Tibial nerve (tissue), 4 donors: ENCODE data around the gene PIK3CB. TPM values are rescaled to one million over a fixed set of nuclear protein-coding genes. Genes with fewer than 3 reads are reported as not detected.

Experiments
- DNase-seq, 2 donors: peaks; one replicate each; pipeline ENCODE4 v3.0.0-alpha.2; 2019; ENCODE audit warnings: low spot score in 2 of 2
- H3K27ac ChIP-seq, 4 donors: fragments of 200-600 bp; sonication (generic) in 3 of 4; one replicate each; pipeline ENCODE4 v1.5.1; 2017 to 2019; ENCODE audit warnings: mild to moderate bottlenecking in 1 of 4
- H3K27me3 ChIP-seq, 2 donors: fragments of 200-600 bp; sonication (generic) in 1 of 2; one replicate each; pipeline versions ENCODE4 v1.5.1 to v1.6.0; 2017 to 2019
- H3K36me3 ChIP-seq, 3 donors: fragments of 200-600 bp; sonication (generic); one replicate each; pipeline ENCODE4 v1.5.1; 2018 to 2019
- H3K4me1 ChIP-seq, 4 donors: fragments of 200-600 bp; sonication (generic) in 3 of 4; one replicate each; pipeline ENCODE4 v1.5.1; 2017 to 2019
- H3K4me3 ChIP-seq, 4 donors: fragments of 200-600 bp; sonication (generic) in 3 of 4; one replicate each; pipeline ENCODE4 v1.5.1; 2017 to 2019; ENCODE audit warnings: mild to moderate bottlenecking in 1 of 4, moderate library complexity in 1 of 4
- H3K9me3 ChIP-seq, 4 donors: fragments of 200-600 bp; sonication (generic) in 3 of 4; one replicate each; pipeline ENCODE4 v1.5.1; 2017 to 2019
- EP300 ChIP-seq, 2 donors: sonication (generic); formaldehyde crosslinking; IDR thresholded peaks; one replicate each; pipeline ENCODE4 v1.6.1; 2017; ENCODE audit warnings: antibody characterized with exemption in 2 of 2, mild to moderate bottlenecking in 1 of 2
- POLR2A ChIP-seq, 2 donors: fragments of 450-650 bp; IDR thresholded peaks; one replicate each; pipeline ENCODE4 v1.6.1; 2017; ENCODE audit warnings: antibody characterized with exemption in 2 of 2, mild to moderate bottlenecking in 2 of 2, moderate library complexity in 2 of 2
- WGBS, 2 donors: methylation state at CpG; one replicate each; pipeline ENCODE4 v1.1.5; 2018; 5-methylcytosine and 5-hydroxymethylcytosine counted together
- total RNA-seq, 4 donors: library from RNA; depleted of rRNA; stranded (reverse); fragments of >200 nt; gene quantifications; one replicate each; pipeline ENCODE4 v1.1.0, GENCODE V29; 2016
- TF ChIP-seq, protein P1 (sequence below), 5 experiments: fragments of 200-600 bp in 3 of 5; fragments of 450-650 bp in 2 of 5; sonication (generic) in 3 of 5; IDR thresholded peaks; one replicate each; pipeline ENCODE4 v1.5.1; 2016 to 2019; ENCODE audit warnings: antibody characterized with exemption in 5 of 5, mild to moderate bottlenecking in 3 of 5, moderate library complexity in 2 of 5

Gene PIK3CB
- total RNA-seq, 4 donors from 2014 or later = 11.2 to 32.1 (median 27.2) TPM

- DNase-seq = no peak
- WGBS, 2 donors = 89 to 91% methylated on average over 1 of the region's 1 CpG
- no peaks in the 10 kb centered on the region for H3K27me3 ChIP-seq
- no peaks in the 10 kb centered on the region for H3K4me1 ChIP-seq
- no peak overlapping the region for H3K27ac ChIP-seq
- H3K9me3 ChIP-seq = no peaks in the 10 kb centered on the region
- H3K4me3 ChIP-seq = no peak overlapping the region
- peaks cover 0 to 42% (median 0%) of the 10 kb centered on the region in 3 donors for H3K36me3 ChIP-seq
- TF ChIP-seq EP300 (IDR thresholded peaks at IDR 0.05) = no peak
- TF ChIP-seq, protein P1, sequence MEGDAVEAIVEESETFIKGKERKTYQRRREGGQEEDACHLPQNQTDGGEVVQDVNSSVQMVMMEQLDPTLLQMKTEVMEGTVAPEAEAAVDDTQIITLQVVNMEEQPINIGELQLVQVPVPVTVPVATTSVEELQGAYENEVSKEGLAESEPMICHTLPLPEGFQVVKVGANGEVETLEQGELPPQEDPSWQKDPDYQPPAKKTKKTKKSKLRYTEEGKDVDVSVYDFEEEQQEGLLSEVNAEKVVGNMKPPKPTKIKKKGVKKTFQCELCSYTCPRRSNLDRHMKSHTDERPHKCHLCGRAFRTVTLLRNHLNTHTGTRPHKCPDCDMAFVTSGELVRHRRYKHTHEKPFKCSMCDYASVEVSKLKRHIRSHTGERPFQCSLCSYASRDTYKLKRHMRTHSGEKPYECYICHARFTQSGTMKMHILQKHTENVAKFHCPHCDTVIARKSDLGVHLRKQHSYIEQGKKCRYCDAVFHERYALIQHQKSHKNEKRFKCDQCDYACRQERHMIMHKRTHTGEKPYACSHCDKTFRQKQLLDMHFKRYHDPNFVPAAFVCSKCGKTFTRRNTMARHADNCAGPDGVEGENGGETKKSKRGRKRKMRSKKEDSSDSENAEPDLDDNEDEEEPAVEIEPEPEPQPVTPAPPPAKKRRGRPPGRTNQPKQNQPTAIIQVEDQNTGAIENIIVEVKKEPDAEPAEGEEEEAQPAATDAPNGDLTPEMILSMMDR (IDR thresholded peaks at IDR 0.05) = no peak
- no peak for TF ChIP-seq POLR2A (IDR thresholded peaks at IDR 0.05)
Observed at GRCh38 chr3:138705675-138706074, 129.1 kb downstream of the PIK3CB start.

DNA sequence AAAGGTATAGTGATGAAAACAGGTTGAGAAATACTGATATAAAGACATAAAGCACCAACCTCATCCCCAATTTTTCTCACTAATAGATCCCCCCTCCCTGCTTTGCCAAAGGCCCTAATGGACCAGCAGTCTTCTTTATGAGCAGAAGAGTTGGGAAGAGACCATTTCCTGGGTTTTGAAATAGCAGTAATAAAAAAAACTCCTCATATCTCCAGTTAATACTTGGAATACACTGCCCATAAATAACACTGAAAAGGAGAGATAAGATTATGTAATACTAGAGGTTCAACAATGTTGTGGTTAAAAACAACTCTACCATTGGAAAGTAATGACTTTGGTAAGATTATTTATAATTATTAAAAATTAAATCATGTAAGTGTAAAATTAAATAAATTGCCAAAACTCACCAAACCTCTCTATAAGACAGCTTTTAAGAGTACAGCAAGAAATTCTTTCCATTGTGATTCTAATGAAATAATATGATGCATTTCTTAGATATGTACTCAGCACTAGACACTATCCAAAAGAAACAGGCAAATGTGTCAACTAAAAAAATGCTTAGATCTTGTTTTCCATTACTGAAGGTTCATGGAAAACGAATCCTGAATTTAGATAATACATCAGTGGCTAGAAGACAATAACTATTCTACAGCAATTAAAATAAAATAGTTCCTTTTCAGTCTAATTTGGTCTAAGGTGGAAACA is 137.9 kb downstream of the PIK3CB start:
- no peak for DNase-seq
- WGBS, 2 donors = 67 to 80% methylated on average over 1 of the region's 1 CpG
- Histone ChIP-seq H3K4me3 (no peak overlapping the region), H3K27ac (no peak overlapping the region), H3K27me3 (no peaks in the 10 kb centered on the region), H3K9me3 (no peaks in the 10 kb centered on the region), H3K36me3 (peaks cover 0 to 34% (median 0%) of the 10 kb centered on the region in 3 donors), H3K4me1 (peaks cover 0 to 5% (median 0%) of the 10 kb centered on the region in 4 donors)
- TF ChIP-seq, protein P1 (IDR thresholded peaks at IDR 0.05) = no peak
- TF ChIP-seq POLR2A (IDR thresholded peaks at IDR 0.05) (no peak), EP300 (IDR thresholded peaks at IDR 0.05) (no peak)

DNA sequence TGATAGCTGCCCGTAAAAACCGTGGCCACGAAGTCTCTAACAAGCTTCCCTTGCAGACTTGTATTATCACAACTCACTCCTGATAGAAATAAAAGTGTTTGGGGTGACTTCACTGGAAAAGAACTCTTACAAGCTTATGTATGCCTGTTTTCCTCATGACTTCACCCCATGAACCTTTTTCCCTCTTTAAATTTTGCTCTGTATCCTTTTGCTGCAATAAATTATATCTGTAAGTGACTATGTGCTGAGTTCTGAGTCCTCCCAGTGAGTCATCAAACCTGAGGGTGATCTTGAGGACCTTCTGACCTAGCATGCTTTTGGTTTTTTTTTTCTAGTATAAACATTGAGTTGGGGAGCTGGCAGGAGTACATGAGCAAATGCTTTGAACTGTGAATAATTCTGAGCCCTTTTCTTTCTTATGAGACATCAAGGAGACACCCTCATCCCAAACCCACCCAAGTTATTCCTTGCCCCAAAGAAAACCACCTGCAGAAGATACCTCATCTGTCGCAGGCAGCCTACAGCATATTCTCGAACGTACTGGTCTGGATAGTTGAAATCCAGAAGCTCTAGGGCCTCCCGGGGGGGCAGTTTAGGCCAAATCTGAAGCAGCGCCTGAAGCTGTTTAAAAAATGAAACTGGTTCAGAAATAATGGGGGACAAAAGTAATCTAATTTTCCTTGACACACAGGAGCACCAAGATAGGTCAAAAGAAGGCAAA is 140.3 kb downstream of the PIK3CB start:
- peaks cover 0 to 5% (median 0%) of the 10 kb centered on the region in 4 donors for H3K4me1 ChIP-seq
- WGBS, 2 donors = 77 to 78% methylated on average over 8 of the region's 8 CpGs
- H3K4me3 ChIP-seq = no peak overlapping the region
- H3K27me3 ChIP-seq = no peaks in the 10 kb centered on the region
- H3K9me3 ChIP-seq = no peaks in the 10 kb centered on the region
- DNase-seq = no peak
- no peak for TF ChIP-seq EP300 (IDR thresholded peaks at IDR 0.05)
- no peak for TF ChIP-seq POLR2A (IDR thresholded peaks at IDR 0.05)
- TF ChIP-seq, protein P1 (IDR thresholded peaks at IDR 0.05) = no peak
- H3K27ac ChIP-seq = no peak overlapping the region
- H3K36me3 ChIP-seq = peaks cover 0 to 24% (median 0%) of the 10 kb centered on the region in 3 donors

DNA sequence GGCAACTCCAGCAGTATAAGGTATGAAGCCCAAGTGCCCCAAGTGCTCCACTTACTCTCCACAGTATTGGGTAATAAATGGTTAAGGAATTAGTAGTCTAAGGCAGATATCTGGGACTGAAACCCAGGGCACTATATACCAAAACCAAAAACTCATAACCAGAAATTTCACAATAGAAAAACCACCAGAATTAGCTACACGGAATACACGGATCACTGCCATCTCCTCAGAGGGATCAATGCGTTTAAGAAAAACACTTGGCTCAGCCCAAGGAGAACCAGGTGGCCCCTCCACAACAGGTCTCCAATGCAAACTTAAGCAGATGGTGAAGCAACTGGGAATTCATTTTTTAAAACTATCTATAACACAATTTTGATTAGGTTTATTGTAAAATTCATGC is 142.6 kb downstream of the PIK3CB start:
- TF ChIP-seq EP300 (IDR thresholded peaks at IDR 0.05) = no peak
- TF ChIP-seq, protein P1 (IDR thresholded peaks at IDR 0.05) = no peak
- 85 to 90% methylated on average over 3 of the region's 3 CpGs for WGBS, 2 donors
- Histone ChIP-seq H3K4me1 (peaks cover 0 to 5% (median 0%) of the 10 kb centered on the region in 4 donors), H3K36me3 (peaks cover 0 to 25% (median 0%) of the 10 kb centered on the region in 3 donors), H3K27me3 (no peaks in the 10 kb centered on the region), H3K9me3 (no peaks in the 10 kb centered on the region), H3K27ac (no peak overlapping the region), H3K4me3 (no peak overlapping the region)
- no peak for DNase-seq

GRCh38 chr3:138691351-138691750 is 143.4 kb downstream of the PIK3CB start:
- Histone ChIP-seq H3K9me3 (no peaks in the 10 kb centered on the region), H3K27me3 (no peaks in the 10 kb centered on the region), H3K4me1 (peaks cover 0 to 5% (median 0%) of the 10 kb centered on the region in 4 donors), H3K27ac (no peak overlapping the region), H3K36me3 (peaks cover 0 to 31% (median 0%) of the 10 kb centered on the region in 3 donors), H3K4me3 (no peak overlapping the region)
- WGBS, 2 donors = 97 to 100% methylated on average over 1 of the region's 1 CpG
- DNase-seq = no peak
- TF ChIP-seq EP300 (IDR thresholded peaks at IDR 0.05) = no peak
- TF ChIP-seq POLR2A (IDR thresholded peaks at IDR 0.05) = no peak
